Measurements from ENCODE around the gene LRRC47. TPM values are rescaled to one million over a fixed set of nuclear protein-coding genes. Genes with fewer than 3 reads are reported as not detected.

The LRRC47 gene
- polyA plus RNA-seq, 1 experiment, result 17.7 TPM

- peaks cover 18% of the 10 kb centered on the region for H3K27me3 ChIP-seq (ENCODE audit: control insufficient read depth, insufficient read depth, low read length)
- no peak for TF ChIP-seq CTCF (IDR thresholded peaks at IDR 0.05; ENCODE audit: insufficient read depth, low read depth, low read length)
- CTCF ChIA-PET, result interaction anchor here (0.6 to 1.2 kb wide), 2 partner anchors 10 to 12 kb away, joined by 3 read pairs; no protein-coding TSS in a partner anchor
These were observed 34.8 kb downstream of the LRRC47 start for GRCh38 chr1:3761296-3762010.

GRCh38 chr1:3759796-3760195 lies 36.5 kb downstream of the LRRC47 start:
- DNase-seq (ENCODE audit: low read depth), result no peak
- ChIA-PET CTCF (interaction anchor here (1.3 kb wide), 1 partner anchor 35 kb away, joined by 4 read pairs; no protein-coding TSS in a partner anchor), POLR2A (interaction anchor here (0.6 to 0.7 kb wide), 2 partner anchors 17 to 515 kb away, joined by 3 to 5 read pairs; no protein-coding TSS in a partner anchor)
- Histone ChIP-seq H3K36me3 (ENCODE audit: control insufficient read depth, insufficient read depth, low read length) (no peaks in the 10 kb centered on the region), H3K27me3 (ENCODE audit: control insufficient read depth, insufficient read depth, low read length) (peaks cover 19% of the 10 kb centered on the region), H3K4me3 (ENCODE audit: low read depth, low read length) (no peak overlapping the region)
- no peak for TF ChIP-seq CTCF (IDR thresholded peaks at IDR 0.05; ENCODE audit: insufficient read depth, low read depth, low read length)

More at GRCh38 chr1:3761296-3762010, 34.8 kb downstream of the LRRC47 start:
- H3K36me3 ChIP-seq (ENCODE audit: control insufficient read depth, insufficient read depth, low read length), result no peaks in the 10 kb centered on the region
- POLR2A ChIA-PET, result no interaction called here
- no peak for DNase-seq (ENCODE audit: low read depth)
- H3K4me3 ChIP-seq (ENCODE audit: low read depth, low read length), result no peak overlapping the region

GRCh38 chr1:3759164-3759563 lies 37.1 kb downstream of the LRRC47 start:
- TF ChIP-seq CTCF (IDR thresholded peaks at IDR 0.05; ENCODE audit: insufficient read depth, low read depth, low read length), result no peak
- H3K27me3 ChIP-seq (ENCODE audit: control insufficient read depth, insufficient read depth, low read length), result peaks cover 19% of the 10 kb centered on the region
- DNase-seq (ENCODE audit: low read depth), result no peak
- H3K4me3 ChIP-seq (ENCODE audit: low read depth, low read length), result no peak overlapping the region
- ChIA-PET CTCF (no interaction called here), POLR2A (interaction anchor here (0.6 to 0.7 kb wide), 2 partner anchors 17 to 515 kb away, joined by 3 to 5 read pairs; no protein-coding TSS in a partner anchor)
- no peaks in the 10 kb centered on the region for H3K36me3 ChIP-seq (ENCODE audit: control insufficient read depth, insufficient read depth, low read length)

- ChIA-PET CTCF (interaction anchor here (1.3 kb wide), 1 partner anchor 32 kb away, joined by 3 read pairs; no protein-coding TSS in a partner anchor), POLR2A (no interaction called here)
- Histone ChIP-seq H3K4me3 (ENCODE audit: low read depth, low read length) (no peak overlapping the region), H3K27me3 (ENCODE audit: control insufficient read depth, insufficient read depth, low read length) (peaks cover 14% of the 10 kb centered on the region), H3K36me3 (ENCODE audit: control insufficient read depth, insufficient read depth, low read length) (no peaks in the 10 kb centered on the region)
- no peak for TF ChIP-seq CTCF (IDR thresholded peaks at IDR 0.05; ENCODE audit: insufficient read depth, low read depth, low read length)
- no peak for DNase-seq (ENCODE audit: low read depth)
These were observed 39.9 kb downstream of the LRRC47 start for GRCh38 chr1:3756394-3756793.

GRCh38 chr1:3753656-3754454 lies 42.4 kb downstream of the LRRC47 start:
- CTCF ChIA-PET, result interaction anchor here (1.3 kb wide), 1 partner anchor 20 kb away, joined by 3 read pairs; no protein-coding TSS in a partner anchor
- H3K36me3 ChIP-seq (ENCODE audit: control insufficient read depth, insufficient read depth, low read length), result no peaks in the 10 kb centered on the region
- DNase-seq (ENCODE audit: low read depth), result no peak
- peaks cover 13% of the 10 kb centered on the region for H3K27me3 ChIP-seq (ENCODE audit: control insufficient read depth, insufficient read depth, low read length)
- POLR2A ChIA-PET, result no interaction called here
- no peak for TF ChIP-seq CTCF (IDR thresholded peaks at IDR 0.05; ENCODE audit: insufficient read depth, low read depth, low read length)
- no peak overlapping the region for H3K4me3 ChIP-seq (ENCODE audit: low read depth, low read length)

All from BJ (cell line).